Keratinocyte (primary cell): ENCODE data around the gene EBF3. TPM values are rescaled to one million over a fixed set of nuclear protein-coding genes. Genes with fewer than 3 reads are reported as not detected.

Experiments
- DNase-seq: peaks from one replicate; pipeline ENCODE4 v3.0.0-alpha.2; 2011; ENCODE audit warnings: low read depth, missing footprints, low spot score
- FAIRE-seq: peaks from 2 replicates; lab custom pipeline; 2011; peaks lifted over from hg19 to GRCh38; lab: Jason Lieb, UNC
- H2AFZ ChIP-seq: 2 replicates; pipeline ENCODE4 v1.6.0; 2012; ENCODE audit warnings: low read length, control low read depth, inconsistent platforms; ENCODE audit not compliant: control insufficient read depth
- H3K27ac ChIP-seq: 2 replicates; pipeline ENCODE4 v1.5.1; 2011; ENCODE audit warnings: low read length; ENCODE audit not compliant: control insufficient read depth, insufficient read depth
- H3K27me3 ChIP-seq: 3 replicates; pipeline ENCODE4 v1.6.0; 2011; ENCODE audit warnings: low read length; ENCODE audit not compliant: control insufficient read depth, insufficient read depth; ENCODE audit errors: extremely low read depth
- H3K36me3 ChIP-seq, 2 experiments: 2 replicates in 1 of 2; 3 replicates in 1 of 2; pipeline ENCODE4 v1.5.1; 2011; ENCODE audit warnings: low read length in 2 of 2, mild to moderate bottlenecking in 1 of 2; ENCODE audit not compliant: control insufficient read depth in 2 of 2, insufficient read depth in 2 of 2; ENCODE audit errors: extremely low read depth in 1 of 2
- H3K4me1 ChIP-seq: 3 replicates; pipeline ENCODE4 v1.5.1; 2011; ENCODE audit warnings: low read length; ENCODE audit not compliant: control insufficient read depth, insufficient read depth; ENCODE audit errors: extremely low read depth
- H3K4me2 ChIP-seq: 3 replicates; pipeline ENCODE4 v1.6.0; 2011; ENCODE audit warnings: low read depth, low read length; ENCODE audit not compliant: control insufficient read depth, insufficient read depth; ENCODE audit errors: extremely low read depth
- H3K4me3 ChIP-seq, 3 experiments: fragments of 200-600 bp in 1 of 3; sonication (generic) in 1 of 3; 2 replicates in 2 of 3; 3 replicates in 1 of 3; pipeline ENCODE4 v1.5.1; 2011 to 2016; ENCODE audit warnings: low read length in 3 of 3, mild to moderate bottlenecking in 3 of 3, control low read depth in 2 of 3, inconsistent platforms in 1 of 3, low read depth in 1 of 3, mixed read lengths in 1 of 3, mixed run types in 1 of 3, moderate library complexity in 1 of 3; ENCODE audit not compliant: control insufficient read depth in 2 of 3, insufficient read depth in 2 of 3; ENCODE audit errors: extremely low read depth in 1 of 3
- H3K79me2 ChIP-seq: 2 replicates; pipeline ENCODE4 v1.6.0; 2012; ENCODE audit warnings: low read length; ENCODE audit not compliant: control insufficient read depth, insufficient read depth
- H3K9ac ChIP-seq: 3 replicates; pipeline ENCODE4 v1.6.0; 2011; ENCODE audit warnings: low read length; ENCODE audit not compliant: control insufficient read depth, insufficient read depth; ENCODE audit errors: extremely low read depth
- H3K9me1 ChIP-seq: 3 replicates; pipeline ENCODE4 v1.6.0; 2011; ENCODE audit warnings: low read length; ENCODE audit not compliant: control insufficient read depth, insufficient read depth; ENCODE audit errors: extremely low read depth
- H3K9me3 ChIP-seq: 2 replicates; pipeline ENCODE4 v1.5.1; 2012; ENCODE audit warnings: low read depth, low read length; ENCODE audit not compliant: control insufficient read depth
- H4K20me1 ChIP-seq: 3 replicates; pipeline ENCODE4 v1.6.0; 2011; ENCODE audit warnings: low read length; ENCODE audit not compliant: control insufficient read depth, insufficient read depth; ENCODE audit errors: extremely low read depth
- EZH2 ChIP-seq: IDR thresholded peaks from one replicate; pipeline ENCODE4 v1.6.1; 2012; ENCODE audit warnings: inconsistent platforms, mild to moderate bottlenecking, low read length, moderate library complexity
- dilution Hi-C: fragments of 300-500 bp; cut with MboI; formaldehyde crosslinking; loops from one replicate; pipeline ENCODE4 v1.7.0; 2020; ENCODE audit warnings: low sequenced_read_pairs; ENCODE audit not compliant: extremely low pct_ligation_motif_present
- polyA plus RNA-seq, 5 experiments: library from polyadenylated mRNA; depleted of rRNA in 3 of 5; stranded (reverse) in 3 of 5; stranded (forward) in 1 of 5; unstranded in 1 of 5; fragments of >200 nt; gene quantifications; 1 replicate in 1 of 5; 2 replicates in 3 of 5; 3 replicates in 1 of 5; pipeline versions ENCODE4 v1.2.1 to v1.2.3, GENCODE V29; 2011 to 2012; ENCODE audit warnings: missing spikeins in 2 of 5, low read depth in 1 of 5, low replicate concordance in 1 of 5
- TF ChIP-seq, protein P1 (sequence below), 3 experiments: IDR thresholded peaks in 1 of 3; conservative IDR thresholded peaks in 1 of 3; optimal IDR thresholded peaks in 1 of 3; 2 replicates in 2 of 3; 3 replicates in 1 of 3; pipeline versions ENCODE3 to v1.5.1; 2011; ENCODE audit warnings: low read length in 3 of 3, mild to moderate bottlenecking in 3 of 3, moderate library complexity in 2 of 3, control low read depth in 1 of 3, inconsistent platforms in 1 of 3; ENCODE audit not compliant: insufficient read depth in 2 of 3; ENCODE audit errors: extremely low read depth in 1 of 3

EBF3 gene
- polyA plus RNA-seq, 1 donor (not counting 4 experiments of a cell fraction or from before 2014, with no cell fraction given): not detected

DNA sequence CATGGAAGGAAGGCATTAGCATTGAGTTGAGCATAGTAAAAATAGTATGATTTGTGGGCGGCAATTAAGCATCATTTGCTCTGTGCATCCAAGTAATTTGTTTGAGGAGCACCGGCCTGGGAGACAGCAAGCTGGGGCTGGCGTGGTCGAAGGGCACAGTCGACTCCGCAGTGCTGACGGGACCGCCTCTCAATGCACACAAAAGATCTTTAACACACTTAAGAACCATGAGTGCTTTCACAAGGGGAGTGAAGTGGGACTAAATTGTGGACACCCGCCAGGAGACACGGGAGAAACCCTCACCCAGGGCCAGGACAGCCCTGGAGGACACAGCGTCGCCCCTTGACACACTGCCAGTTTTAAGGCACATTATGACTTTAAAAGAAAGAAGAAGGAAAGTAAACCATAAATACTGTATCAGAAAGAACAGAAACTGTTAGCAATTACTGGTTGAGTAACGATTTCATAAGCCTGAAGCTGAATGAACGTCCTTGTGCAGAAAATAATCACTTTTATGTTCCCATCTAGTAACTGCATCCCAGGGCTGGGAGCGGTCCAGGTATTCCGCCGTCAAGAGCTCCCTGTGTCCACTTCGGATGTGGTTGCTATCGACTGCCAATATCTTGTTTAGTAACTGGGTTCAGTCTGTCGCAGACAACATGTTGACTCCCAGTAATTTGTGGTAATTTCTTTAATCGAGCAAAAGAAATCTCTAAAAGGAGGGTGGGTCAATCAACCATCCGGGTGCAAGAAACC, 102.1 kb downstream of the EBF3 start:
- H3K36me3 ChIP-seq: no peaks in the 10 kb centered on the region
- H2AFZ ChIP-seq: no peak overlapping the region
- no peaks in the 10 kb centered on the region for H4K20me1 ChIP-seq
- H3K9me3 ChIP-seq: peaks cover 13% of the 10 kb centered on the region
- dilution Hi-C loops: no loop called here
- TF ChIP-seq EZH2: no peak
- TF ChIP-seq, protein P1, sequence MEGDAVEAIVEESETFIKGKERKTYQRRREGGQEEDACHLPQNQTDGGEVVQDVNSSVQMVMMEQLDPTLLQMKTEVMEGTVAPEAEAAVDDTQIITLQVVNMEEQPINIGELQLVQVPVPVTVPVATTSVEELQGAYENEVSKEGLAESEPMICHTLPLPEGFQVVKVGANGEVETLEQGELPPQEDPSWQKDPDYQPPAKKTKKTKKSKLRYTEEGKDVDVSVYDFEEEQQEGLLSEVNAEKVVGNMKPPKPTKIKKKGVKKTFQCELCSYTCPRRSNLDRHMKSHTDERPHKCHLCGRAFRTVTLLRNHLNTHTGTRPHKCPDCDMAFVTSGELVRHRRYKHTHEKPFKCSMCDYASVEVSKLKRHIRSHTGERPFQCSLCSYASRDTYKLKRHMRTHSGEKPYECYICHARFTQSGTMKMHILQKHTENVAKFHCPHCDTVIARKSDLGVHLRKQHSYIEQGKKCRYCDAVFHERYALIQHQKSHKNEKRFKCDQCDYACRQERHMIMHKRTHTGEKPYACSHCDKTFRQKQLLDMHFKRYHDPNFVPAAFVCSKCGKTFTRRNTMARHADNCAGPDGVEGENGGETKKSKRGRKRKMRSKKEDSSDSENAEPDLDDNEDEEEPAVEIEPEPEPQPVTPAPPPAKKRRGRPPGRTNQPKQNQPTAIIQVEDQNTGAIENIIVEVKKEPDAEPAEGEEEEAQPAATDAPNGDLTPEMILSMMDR (optimal IDR thresholded peaks at IDR 0.05 in 1 of 3, IDR thresholded peaks at IDR 0.05 in 1 of 3, conservative IDR thresholded peaks at IDR 0.05 in 1 of 3; ENCODE audit: extremely low read depth in 1 of 3, insufficient read depth in 2 of 3, low read length in 3 of 3): no peak
- H3K27ac ChIP-seq: no peak overlapping the region
- DNase-seq (no peak), FAIRE-seq (no peak)
- no peaks in the 10 kb centered on the region for H3K4me1 ChIP-seq
- H3K4me2 ChIP-seq: no peak overlapping the region
- no peak overlapping the region for H3K9ac ChIP-seq
- no peaks in the 10 kb centered on the region for H3K9me1 ChIP-seq
- H3K79me2 ChIP-seq: no peaks in the 10 kb centered on the region
- no peaks in the 10 kb centered on the region for H3K27me3 ChIP-seq
- no peak overlapping the region for H3K4me3 ChIP-seq

DNA sequence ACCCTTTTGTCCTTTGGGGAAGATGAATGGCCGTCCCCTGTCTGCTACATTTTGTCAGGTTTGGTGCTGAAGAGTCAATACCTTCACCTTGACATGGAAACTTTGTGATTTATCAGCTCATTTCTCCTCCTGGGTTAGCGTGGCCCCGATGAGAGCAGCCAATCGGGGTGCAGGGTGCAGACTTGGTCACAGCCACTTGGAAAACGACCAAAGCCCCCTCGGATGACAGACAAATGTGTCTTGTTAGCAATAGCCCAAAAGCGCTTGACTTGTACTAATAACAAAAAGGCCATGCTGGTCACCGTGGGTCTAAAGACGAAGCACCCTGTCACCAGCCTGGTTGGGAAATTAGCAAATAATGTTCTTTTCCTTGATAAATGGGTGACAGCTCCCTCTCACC, 103.7 kb downstream of the EBF3 start:
- no peaks in the 10 kb centered on the region for H3K27me3 ChIP-seq

More for the DNA sequence above, 103.7 kb downstream of the EBF3 start:
- Histone ChIP-seq H4K20me1 (no peaks in the 10 kb centered on the region), H3K4me2 (no peak overlapping the region), H3K9me3 (peaks cover 9% of the 10 kb centered on the region), H2AFZ (no peak overlapping the region), H3K9ac (no peak overlapping the region), H3K4me3 (no peak overlapping the region), H3K9me1 (no peaks in the 10 kb centered on the region), H3K36me3 (no peaks in the 10 kb centered on the region), H3K27ac (no peak overlapping the region), H3K4me1 (no peaks in the 10 kb centered on the region), H3K79me2 (no peaks in the 10 kb centered on the region)
- no peak for TF ChIP-seq EZH2
- TF ChIP-seq, protein P1 (optimal IDR thresholded peaks at IDR 0.05 in 1 of 3, IDR thresholded peaks at IDR 0.05 in 1 of 3, conservative IDR thresholded peaks at IDR 0.05 in 1 of 3; ENCODE audit: extremely low read depth in 1 of 3, insufficient read depth in 2 of 3, low read length in 3 of 3): no peak
- DNase-seq: no peak
- dilution Hi-C loops: no loop called here
- FAIRE-seq: no peak
